GM10248 (cell line): ENCODE data around the gene ADTRP.

Experiments
- CTCF ChIA-PET: fragments of 300-600 bp; sonication (Branson Sonifier 250); formaldehyde crosslinking; extraction: SDS; loops from one replicate; lab custom pipeline; 2021; ENCODE audit warnings: antibody characterized with exemption; lab: Yijun Ruan, JAX
- POLR2A ChIA-PET: fragments of 350-650 bp; sonication (Branson Sonifier 250); formaldehyde crosslinking; extraction: SDS; loops from one replicate; lab custom pipeline; 2020; ENCODE audit warnings: antibody characterized with exemption; lab: Yijun Ruan, JAX
- DNase-seq: peaks from one replicate; pipeline ENCODE4 v3.0.0; 2012; ENCODE audit errors: extremely low spot score
- TF ChIP-seq, protein P1 (sequence below): IDR thresholded peaks from 2 replicates; pipeline ENCODE4 v1.5.1; 2012; ENCODE audit warnings: mild to moderate bottlenecking, low read depth; ENCODE audit errors: extremely low read depth, missing control alignments, control extremely low read depth

Gene ADTRP

DNA sequence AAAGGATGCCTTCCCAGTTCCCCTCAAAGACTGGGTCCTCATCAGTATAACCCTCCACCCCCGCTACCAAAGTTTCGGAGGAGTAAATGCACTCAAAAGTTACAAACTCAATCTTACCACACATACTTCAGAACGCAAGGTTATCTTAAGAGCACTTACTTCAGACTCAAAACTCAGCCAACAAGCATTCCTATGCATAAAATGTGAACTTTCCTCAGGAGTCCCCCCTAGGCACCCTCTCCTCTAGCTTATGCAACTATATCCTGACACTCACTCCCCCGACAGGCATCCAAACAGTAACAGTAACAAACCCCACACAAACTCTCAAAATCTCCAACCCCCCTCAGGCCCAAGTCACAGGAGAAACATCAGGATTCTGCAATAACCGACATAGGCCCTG is 11.1 kb upstream of the ADTRP start:
- DNase-seq: no peak
- TF ChIP-seq, protein P1, sequence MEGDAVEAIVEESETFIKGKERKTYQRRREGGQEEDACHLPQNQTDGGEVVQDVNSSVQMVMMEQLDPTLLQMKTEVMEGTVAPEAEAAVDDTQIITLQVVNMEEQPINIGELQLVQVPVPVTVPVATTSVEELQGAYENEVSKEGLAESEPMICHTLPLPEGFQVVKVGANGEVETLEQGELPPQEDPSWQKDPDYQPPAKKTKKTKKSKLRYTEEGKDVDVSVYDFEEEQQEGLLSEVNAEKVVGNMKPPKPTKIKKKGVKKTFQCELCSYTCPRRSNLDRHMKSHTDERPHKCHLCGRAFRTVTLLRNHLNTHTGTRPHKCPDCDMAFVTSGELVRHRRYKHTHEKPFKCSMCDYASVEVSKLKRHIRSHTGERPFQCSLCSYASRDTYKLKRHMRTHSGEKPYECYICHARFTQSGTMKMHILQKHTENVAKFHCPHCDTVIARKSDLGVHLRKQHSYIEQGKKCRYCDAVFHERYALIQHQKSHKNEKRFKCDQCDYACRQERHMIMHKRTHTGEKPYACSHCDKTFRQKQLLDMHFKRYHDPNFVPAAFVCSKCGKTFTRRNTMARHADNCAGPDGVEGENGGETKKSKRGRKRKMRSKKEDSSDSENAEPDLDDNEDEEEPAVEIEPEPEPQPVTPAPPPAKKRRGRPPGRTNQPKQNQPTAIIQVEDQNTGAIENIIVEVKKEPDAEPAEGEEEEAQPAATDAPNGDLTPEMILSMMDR: no peak
- ChIA-PET CTCF (interaction anchor here (2.1 kb wide), 1 partner anchor 10 kb away, joined by 6 read pairs; no protein-coding TSS in a partner anchor), POLR2A (no interaction called here)

DNA sequence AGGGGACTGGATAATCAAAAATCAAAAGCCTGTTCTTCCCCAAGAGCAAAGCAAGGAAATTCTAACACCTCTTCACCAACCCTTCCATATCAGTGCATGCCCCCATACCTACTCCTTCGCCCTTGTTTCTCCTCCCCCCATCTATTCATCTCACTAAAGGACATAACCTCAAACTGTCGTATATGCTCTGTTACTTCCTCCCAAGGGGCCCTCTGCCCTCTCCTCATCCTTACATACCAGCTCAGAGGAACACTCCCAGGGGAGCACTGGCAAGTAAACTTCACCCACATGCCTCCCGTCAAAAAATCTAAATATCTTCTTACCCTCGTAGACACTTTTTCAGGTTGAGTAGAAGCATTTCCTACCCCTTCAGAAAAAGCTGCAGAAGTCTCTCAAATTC is 9.4 kb upstream of the ADTRP start:
- POLR2A ChIA-PET: no interaction called here
- CTCF ChIA-PET: no interaction called here
- TF ChIP-seq, protein P1: no peak

DNA sequence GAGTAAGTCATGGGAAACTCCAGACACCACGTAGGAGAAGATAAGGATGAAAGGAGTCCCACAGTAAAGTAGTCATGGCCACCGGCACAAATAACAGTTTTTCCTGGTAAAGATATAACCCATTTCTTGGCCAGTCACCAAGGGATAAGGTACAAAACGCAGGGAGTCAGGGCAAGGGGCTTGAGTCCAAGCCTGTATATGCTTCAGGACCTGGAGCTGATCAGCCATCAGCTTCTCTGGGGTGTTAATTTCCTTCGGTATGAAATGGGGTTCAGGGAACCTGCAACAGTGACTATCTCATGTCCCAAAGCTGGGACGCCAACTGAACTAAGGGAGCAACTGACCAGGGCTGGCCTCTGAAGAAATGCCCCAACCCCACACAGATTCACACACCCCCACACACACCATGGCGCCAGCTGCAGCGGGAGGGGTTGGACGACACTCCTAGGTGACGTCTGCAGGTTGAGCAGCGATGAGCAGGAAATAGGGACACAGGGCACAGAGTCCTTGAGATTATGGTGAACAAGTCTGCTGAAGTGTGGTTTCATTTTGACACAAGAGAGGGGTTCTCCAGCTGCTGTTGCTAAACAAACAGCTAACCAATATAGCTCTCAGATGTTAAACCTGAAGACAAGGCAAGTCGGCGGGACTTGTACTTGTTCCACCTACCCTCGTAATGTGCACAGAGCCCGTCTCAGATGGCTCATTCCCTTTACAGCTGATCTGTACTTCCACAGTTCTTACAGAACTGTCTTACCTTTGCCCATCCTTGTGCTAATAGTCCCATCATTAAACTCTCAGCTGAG is 7.4 kb upstream of the ADTRP start:
- TF ChIP-seq, protein P1: no peak
- ChIA-PET POLR2A (interaction anchor here (0.5 to 1.2 kb wide), 9 partner anchors 13 to 279 kb away, joined by 3 to 5 read pairs (median 3); no protein-coding TSS in a partner anchor), CTCF (interaction anchor here (0.7 to 2.0 kb wide), 17 partner anchors 8 to 817 kb away, joined by 3 to 9 read pairs (median 4); partner anchors contain the start of gene ADTRP)
- peak; percentile 85 for DNase-seq

More for the DNA sequence above, 9.4 kb upstream of the ADTRP start:
- no peak for DNase-seq

DNA sequence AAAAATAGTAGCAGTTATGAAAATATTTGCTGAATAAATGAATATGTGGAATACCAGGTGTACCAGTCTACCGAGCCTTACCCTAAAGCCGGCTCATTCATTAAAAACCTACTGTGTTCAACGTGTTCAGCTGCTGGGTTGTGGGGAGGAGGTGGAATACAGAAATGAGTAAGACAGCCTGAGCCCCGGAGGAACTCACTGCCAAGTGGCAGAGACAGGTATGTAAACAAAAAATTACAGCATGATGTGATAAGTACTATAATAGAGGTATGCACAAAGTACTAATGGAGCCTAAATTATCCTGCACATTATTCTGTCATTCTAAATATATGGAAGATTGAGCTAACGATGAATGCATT is 6.8 kb upstream of the ADTRP start:
- ChIA-PET POLR2A (interaction anchor here (0.6 to 1.2 kb wide), 4 partner anchors 14 to 67 kb away, joined by 3 to 4 read pairs (median 3); no protein-coding TSS in a partner anchor), CTCF (interaction anchor here (0.7 to 2.0 kb wide), 12 partner anchors 10 to 495 kb away, joined by 3 to 9 read pairs (median 4); no protein-coding TSS in a partner anchor)
- TF ChIP-seq, protein P1: no peak
- DNase-seq: peak; percentile 73

DNA sequence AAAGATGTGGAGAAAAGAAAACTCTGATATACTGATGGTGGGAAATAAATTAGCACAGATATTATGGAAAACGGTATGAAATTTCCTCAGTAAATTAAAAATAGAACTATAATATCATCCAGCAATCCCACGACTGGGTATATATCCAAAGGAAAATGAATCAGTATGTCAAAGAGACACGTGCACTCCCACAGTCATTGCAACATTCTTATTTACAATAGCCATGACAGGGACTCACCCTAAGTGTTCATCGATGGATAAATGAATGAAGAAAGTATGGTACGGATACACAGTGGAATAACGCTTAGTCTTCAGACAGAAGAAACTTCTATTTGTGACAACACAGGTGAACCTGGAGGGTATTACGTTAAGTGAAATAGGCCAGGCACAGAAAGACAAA is 5.7 kb upstream of the ADTRP start:
- TF ChIP-seq, protein P1: no peak
- DNase-seq: no peak
- POLR2A ChIA-PET: interaction anchor here (0.7 kb wide), 1 partner anchor 561 kb away, joined by 4 read pairs; no protein-coding TSS in a partner anchor
- CTCF ChIA-PET: interaction anchor here (1.2 to 1.7 kb wide), 3 partner anchors 10 to 83 kb away, joined by 3 to 5 read pairs (median 4); no protein-coding TSS in a partner anchor

DNA sequence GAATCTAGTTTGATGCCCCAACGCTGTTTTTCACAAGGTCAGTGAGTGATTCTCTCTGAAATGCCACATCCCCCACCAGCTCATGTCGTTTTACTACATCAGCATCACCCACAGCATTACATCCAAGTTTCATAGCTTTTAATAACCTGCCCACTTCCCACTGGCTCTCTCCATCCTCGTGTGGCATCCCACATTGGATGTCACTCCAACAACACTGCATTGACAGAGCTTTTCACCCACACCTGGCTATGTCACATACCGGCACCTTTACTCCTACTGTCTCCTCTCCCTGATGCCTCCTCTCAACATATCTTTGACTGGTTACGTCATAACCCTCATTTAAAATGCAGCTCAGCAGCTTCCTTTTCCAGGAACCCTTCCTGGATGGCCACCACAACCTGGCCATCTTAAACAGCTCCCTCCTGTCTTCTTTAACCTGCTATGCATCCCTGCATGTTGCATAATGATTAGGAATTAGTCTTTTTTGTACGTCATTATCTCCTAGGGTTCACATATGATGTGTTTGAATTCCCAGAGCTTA is 5.0 kb upstream of the ADTRP start:
- CTCF ChIA-PET: interaction anchor here (1.2 to 1.8 kb wide), 9 partner anchors 9 to 1419 kb away, joined by 3 to 11 read pairs (median 4); no protein-coding TSS in a partner anchor
- TF ChIP-seq, protein P1: no peak
- POLR2A ChIA-PET: no interaction called here
- DNase-seq: no peak
